HG02798 (cell line): ENCODE data around the gene PHACTR4.
"Not testable (repeated sequence)": the region's sequence is repeated elsewhere in the genome, so short reads cannot be mapped to it uniquely, and the experiment has no call there.

ENCODE experiments used
- ATAC-seq: cut with Tn5 transposase; IDR thresholded peaks from one replicate; pipeline ENCODE4 v1.9.1; 2021; ENCODE audit warnings: mild to moderate bottlenecking; ENCODE audit not compliant: unreplicated experiment, poor library complexity

PHACTR4 gene

DNA sequence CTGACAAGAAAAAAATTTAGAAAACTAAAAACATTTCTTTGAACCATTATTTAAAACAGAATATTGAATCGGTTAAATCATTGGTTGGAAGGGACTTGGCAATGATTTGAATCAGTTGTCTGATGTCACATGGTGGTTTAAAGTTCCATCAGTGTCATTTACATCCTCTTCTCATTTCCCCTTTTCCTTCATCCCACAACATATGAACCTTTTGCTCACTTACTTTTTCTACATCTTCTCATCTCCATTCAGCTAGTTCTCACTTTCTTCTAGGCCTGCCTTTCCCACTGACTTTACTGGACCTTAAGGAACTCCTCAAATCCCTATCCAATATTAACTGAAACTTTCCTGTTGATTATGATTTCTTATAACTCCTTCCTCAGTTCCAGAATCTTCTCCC is 58.5 kb downstream of the PHACTR4 start:
- ATAC-seq: no peak

DNA sequence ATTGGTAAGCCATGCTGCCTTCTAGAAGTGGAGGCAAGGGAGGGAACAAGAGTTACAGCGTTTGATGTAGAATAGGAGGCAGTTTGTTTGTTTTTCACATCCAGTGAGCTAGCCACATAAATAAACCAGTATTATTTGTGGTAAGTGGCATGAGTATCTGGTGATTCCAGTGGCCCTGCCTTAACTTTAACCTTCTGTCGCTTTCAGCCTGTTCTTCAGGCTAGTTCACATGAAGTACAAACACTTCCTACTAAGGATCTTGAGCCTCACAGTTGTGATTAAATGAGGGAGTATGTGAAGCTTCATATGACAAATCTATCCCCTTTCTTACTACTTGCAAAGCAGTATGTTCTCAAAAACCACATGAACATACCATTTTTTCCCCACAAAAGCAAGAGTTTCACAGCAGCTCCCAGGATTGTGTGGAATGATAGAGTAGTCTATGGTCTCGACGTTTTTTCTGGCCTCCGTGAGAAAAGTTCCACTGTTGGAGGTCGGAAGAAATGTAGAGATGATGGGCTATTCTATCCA is 59.5 kb downstream of the PHACTR4 start:
- no peak for ATAC-seq

DNA sequence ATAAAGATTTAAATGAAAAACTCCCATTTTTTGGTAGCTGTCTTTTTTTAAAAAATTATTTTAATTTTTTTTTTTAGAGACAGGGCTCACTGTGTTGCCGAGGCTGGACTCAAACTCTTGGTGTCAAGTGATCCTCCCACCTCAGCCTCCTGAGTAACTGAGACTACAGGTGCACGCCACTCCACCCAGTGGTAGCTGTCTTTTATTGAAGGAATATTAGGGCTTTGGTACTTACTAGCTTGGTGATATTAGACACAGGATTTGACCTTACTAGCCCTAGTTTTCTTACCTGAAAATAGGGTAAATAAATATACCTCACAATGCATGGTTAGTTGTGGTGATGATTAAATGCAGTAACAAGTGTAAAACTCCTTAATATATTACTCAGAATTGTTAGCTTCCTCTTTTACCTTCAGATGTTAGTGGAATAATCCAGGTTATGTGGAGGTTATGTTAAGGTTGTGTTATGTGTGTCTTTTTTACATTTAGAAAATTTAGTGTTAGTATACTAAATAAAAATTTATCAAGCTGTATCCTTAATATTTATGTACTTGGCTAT is 66.8 kb downstream of the PHACTR4 start:
- no peak for ATAC-seq

DNA sequence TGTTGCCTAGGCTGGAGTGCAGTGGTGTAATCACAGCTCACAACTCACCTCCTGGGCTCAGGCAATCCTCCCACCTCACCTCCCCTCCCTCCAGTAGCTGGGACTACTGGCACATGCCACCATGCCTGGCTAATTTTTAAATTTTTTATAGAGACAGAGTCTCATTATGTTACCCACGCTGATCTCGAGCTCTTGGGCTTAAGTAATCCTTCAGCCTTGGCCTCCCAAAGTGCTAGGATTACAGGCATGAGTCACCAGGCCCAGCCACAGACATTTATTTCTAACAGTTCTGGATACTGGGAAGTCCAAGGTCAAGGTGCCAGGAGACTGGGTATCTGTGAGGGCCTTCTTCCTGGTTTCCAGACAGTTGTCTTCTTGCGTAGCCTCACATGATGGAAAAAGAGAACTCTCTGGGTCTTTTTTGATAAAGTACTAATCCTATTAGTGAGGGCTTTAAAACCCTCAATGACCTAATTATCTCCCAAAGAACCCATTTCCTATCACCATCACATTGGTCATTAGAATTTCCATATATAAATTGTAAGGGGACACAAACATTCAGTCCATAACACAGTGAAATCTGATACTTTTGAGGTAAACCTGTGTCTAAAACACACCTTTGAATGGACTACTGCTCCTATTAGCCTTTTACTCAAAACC is 67.9 kb downstream of the PHACTR4 start:
- no peak for ATAC-seq

DNA sequence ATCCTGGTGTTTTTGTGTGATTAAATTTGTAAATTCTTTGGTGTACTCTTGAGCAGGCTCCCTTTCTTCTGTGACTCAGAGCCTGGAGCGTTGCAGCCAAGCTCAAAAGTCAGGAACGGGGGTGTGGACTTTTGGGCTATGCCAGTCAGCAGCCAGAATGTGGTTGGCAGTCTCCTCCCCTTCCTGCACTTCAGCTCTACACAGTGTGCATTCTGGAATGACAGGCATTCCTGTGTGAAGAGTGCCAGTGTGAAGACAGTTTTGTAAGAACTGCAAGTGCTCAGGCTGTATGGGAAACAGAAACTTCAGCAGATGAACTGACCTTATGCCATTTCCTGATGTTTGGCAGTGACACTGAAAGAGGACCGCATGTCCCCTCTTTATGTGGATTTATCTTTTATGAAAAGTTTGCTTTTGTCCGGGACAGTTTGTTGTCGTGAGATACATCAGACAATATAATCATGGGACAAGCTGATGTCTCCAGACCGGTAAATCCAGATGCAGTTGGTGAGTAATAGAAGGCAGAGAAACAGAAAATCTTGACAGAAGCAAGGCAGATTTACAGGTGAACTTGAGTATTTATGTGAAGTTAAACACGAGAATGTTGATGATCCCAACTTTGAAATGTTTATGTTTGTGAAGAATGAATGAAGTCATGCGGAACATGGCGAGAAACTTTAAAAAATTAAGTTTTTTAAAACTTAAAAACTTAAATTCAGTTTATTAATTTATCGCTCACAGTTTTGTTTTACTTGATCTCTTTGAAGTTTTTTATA is 68.6 kb downstream of the PHACTR4 start:
- no peak for ATAC-seq

DNA sequence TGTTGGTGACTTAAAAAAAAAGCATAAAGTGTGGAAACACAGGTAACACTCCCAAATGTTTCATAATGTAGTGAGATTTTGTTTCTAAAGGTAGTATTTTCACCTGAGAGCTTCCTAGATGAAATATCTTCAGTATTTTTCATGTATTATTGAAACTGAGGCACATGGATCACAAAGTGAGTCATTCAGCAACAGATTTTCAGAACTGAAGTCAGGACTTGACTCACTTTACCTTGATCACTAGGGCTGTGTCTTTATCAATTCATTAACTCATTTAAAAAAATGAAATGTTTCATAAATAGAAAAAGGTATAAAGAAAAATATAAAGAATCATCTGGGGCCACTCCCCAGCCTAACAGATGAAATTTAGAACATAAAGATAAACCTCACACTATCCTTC is 69.8 kb downstream of the PHACTR4 start:
- ATAC-seq: no peak

DNA sequence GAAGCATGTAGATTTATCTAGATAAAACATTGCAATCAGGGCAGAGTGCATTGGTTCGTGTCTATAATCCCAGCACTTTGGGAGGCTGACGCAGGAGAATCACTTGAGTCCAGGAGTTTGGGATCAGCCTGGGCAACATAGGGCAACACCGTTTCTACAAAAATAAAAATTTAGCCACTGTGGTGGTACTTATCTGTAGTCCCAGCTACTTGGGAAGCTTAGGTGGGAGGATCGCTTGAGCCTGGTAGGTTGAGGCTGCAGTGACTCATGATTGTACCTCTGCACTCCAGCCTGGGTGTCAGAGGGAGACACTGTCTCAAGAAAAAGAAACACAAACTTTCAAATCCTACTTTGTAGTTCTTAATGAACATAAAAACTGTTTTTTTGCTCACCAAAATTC is 72.1 kb downstream of the PHACTR4 start:
- ATAC-seq: no peak

DNA sequence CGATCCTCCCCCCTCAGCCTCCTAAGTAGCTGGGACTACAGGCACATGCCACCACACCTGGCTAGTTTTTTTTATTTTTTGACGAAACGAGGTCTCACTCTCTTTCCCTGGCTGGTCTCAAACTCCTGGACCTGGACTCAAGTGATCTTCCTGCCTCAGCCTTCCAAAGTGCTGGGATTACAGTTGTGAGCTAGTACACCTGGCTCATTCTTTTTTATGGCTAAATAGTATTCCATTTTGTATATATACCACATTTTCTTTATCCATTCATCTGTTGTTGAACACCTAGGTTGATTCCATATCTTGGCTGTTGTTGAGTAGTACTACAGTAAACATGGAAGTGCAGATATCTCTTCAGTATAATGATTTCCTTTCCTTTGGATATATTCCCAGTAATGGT is 74.0 kb downstream of the PHACTR4 start:
- ATAC-seq: no peak

DNA sequence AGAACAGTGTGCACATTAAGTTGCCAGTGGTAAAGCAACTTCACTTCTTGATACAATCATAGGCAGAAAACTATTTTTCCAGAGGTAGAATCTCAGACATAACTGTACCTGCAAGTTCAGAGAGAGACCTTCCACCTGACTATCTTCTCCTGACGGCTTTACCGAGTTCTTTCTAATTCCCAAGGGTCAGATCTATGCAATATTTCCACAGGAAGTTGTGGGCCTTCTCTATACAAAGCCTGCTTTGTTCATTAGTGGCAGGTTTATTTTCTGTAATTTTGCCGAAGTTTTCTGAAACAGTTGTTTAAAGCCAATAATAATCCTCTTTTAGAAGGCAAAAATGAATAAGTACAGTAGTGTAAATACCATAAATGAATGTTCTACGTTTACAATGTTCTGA is 78.1 kb downstream of the PHACTR4 start:
- no peak for ATAC-seq

DNA sequence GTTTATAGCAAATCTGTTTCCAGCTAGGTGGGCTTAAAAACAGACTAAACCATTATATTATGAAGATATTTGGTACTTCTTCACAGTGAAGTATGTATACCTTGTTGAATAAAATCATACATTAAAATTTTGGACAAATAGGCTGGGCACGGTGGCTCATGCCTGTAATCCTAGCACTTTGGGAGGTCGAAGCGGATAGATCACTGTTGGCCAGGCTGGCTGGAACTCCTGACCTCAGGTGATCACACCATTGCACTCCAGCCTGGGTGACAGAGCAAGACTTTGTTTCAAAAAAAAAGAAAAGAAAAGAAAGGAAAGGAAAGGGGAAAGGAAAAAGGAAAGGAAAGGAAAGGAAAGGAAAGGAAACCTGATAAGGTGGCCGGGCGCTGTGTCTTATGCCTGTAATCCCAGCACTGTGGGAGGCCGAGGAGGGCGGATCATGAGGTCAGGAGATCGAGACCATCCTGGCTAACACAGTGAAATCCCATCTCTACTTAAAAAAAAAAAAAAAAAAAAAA is 78.6 kb downstream of the PHACTR4 start:
- ATAC-seq: not testable (repeated sequence)

DNA sequence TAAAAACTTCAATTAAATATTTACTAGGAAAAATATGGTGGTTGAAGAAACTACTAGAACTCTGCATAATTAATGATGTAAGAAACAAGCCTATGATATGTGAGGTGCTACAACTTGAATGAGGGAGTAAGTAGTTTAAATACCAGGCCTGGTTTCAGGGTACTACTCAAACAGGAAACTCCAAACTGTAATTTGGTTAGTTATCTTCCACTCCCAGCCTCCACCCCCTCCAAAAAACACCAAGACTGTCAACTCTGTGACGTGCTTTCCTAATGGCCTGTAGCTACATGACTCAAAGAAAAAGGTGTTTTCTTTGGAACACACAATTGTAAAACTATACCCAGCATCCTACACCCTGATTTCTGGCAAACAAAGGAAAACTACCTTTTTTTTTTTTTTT is 80.4 kb downstream of the PHACTR4 start:
- no peak for ATAC-seq

DNA sequence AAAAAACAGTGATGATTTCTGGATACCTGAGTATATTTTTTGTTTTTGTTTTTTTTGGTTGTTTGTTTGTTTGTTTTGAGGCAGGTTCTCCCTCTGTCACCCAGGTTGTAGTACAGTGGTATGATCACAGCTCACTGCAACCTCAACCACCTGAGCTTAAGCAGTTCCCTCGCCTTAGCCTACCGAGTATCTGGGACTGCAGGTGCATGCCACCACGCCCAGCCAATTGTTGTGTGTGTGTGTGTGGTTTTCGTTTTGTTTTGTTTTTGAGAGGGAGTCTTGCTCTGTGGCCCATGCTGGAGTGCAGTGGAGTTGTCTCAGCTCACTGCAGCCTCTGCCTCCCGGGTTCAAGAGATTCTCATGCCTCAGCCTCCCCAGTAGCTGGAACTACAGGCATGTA is 81.0 kb downstream of the PHACTR4 start:
- no peak for ATAC-seq

DNA sequence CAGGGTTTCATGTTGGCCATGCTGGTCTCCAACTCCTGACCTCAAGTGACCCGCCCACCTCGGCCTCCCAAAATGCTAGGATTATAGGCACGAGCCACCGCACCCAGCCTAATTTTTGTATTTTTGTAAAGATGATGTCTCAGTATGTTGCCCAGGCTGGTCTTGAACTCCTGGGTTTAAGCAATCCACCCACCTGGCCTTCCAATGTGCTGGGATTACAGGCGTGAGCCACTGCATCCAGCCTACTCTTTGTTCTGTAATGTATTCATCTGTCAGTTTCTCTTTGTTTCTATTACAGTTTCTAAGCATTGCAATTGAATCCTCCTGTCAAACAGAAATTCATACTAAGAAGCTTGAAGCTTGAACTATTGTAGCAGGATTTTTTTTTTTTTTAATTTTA is 81.5 kb downstream of the PHACTR4 start:
- no peak for ATAC-seq

DNA sequence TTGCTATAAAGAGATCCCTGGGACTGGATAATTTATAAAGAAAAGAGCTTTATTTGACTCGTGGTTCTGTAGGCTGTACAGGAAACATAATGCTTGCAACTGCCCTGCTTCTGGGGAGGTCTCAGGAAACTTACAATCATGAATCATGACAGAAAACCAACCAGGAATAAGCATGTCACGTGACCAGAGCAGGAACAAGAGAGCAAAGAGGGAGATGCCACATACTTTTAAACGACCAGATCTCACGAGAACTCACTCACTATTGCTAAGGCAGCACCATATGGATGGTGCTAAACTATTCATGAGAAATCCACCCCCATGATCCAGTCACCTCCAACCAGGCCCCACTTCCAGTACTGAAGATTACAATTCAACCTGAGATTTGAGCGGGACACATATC is 86.5 kb downstream of the PHACTR4 start:
- no peak for ATAC-seq

DNA sequence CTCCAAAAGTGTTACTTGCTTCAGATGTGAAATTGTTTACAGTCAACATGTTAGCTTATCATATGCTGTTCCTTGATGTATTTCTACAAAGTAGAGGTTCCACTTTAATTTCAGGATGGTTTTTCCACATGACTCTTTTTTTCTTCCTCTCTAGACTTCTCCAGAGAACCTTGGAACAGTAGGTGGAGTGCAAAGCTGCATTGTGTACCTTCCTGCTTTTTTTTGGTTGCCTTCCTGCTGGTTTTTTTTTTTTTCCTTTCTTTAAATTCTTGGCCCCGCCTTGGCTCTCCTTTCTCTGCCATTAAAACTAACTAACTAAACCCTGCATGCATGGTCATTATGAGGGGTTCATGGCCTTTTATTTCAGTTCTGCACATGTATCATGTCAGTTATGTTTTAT is 88.1 kb downstream of the PHACTR4 start:
- no peak for ATAC-seq

DNA sequence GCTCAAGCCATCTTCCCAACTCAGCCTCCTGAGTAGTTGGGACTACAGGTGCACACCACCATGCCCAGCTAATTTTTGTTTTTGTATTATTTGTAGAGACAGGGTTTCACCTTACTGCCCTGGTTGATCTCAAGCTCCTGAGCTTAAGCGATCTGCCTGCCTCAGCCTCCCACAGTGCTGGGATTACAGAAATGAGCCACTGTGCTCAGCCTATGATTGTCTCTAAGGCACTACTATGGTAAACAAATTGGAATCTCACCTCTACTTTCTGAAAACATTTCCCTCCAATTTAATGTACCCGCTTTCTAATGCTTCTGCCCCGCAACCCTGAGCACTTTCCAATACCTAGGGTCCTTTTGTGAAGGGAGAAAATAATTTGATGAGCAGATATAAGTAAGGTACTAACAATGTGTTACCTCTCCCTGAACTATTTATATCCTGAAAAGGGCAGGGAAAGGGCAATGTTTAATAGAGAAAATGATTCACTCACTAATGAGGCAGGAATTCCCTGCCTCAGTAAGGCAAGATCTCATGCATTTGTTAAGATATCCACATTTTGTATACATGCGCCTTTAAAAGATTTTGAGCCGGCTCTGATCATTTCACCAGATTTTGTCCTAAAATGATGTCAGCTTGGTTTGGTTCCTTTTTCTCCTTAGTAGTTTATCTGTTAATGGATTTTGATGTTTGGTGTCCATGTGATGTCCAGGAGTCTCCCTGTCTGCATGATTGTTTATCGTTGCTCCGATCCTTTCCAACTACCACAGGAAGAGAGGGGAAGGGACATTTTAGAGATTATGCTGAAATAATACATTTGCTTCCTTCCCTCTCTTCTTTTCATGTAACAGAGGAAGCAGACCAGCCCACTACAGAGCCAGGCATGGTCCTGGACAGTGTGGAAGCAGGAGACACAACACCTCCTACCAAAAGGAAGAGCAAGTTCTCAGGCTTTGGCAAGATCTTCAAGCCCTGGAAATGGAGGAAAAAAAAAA is 89.0 kb downstream of the PHACTR4 start:
- no peak for ATAC-seq

DNA sequence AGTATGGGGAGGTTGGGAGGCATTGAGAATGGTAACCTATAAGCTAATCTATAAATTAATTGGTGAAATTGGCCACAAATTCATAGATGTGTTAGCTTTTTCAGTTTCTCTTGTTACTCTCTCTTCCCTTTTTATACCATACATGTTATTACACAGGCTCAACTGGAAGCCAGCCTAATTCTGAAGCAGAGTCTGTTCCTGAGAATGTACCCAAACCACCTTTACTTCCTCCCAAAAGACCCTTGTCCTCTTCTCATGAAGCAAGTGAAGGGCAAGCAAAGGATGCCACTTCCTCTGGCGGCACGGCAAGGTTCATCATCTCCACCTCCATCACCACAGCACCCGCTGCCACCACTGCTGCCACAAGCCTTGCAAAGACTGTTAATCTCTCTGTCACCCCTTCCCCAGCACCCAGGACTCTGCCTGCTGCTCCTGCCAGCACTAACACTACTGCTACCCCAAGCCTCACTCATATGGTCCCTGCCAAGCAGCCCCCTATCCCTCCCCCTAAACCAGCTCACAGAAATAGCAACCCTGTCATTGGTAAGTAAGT is 96.8 kb downstream of the PHACTR4 start:
- no peak for ATAC-seq

DNA sequence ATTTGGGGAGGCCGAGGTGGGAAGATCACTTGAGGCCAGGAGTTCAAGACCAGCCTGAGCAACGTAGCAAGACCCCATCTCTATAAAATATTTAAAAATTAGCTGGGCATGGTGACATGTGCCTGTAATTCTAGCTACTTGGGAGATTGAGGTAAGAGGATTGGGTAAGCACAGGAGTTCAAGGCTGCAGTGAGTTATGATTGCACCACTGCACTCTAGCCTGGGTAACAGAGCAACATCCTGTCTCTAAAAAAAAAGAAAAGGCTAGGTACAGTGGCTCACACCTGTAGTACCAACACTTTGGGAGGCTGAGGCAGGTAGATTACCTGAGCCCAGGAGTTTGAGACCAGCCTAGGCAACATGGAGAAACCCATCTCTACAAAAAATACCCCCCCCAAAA is 100.6 kb downstream of the PHACTR4 start:
- no peak for ATAC-seq

DNA sequence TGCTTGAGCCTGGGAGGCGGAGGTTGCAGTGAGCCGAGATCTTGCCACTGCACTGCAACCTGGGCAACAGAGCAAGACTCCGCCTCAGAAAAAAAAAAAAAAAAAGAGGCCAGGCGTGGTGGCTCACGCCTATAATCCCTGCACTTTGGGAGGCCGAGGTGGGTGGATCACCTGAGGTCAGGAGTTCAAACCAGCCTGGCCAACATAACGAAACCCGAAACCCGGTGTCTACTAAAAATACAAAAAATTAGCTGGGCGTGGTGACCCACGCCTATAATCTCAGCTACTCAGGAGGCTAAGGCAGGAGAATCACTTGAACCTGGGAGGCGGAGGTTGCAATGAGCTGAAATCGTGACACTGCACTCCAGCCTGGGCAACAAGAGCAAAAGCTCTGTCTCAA is 110.0 kb downstream of the PHACTR4 start:
- not testable (repeated sequence) for ATAC-seq

DNA sequence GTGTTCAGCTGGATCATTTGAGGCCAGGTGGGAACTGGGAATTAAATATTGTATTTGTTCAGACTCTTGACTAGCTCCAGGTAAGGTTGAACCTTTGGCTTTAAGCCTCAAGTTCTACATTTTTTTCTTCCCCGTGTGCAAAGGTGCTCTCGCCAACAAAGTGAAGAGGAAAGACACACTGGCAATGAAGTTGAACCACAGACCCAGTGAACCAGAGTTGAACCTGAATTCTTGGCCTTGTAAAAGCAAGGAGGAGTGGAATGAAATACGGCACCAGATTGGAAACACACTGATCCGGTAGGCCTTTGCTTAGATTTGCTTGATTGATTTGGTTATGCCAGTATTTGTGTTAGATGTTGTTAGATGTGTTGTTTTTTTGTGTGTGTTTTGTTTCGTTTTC is 110.8 kb downstream of the PHACTR4 start:
- no peak for ATAC-seq
